ENCODE measurements around the gene DOCK10. TPM values are rescaled to one million over a fixed set of nuclear protein-coding genes. Genes with fewer than 3 reads are reported as not detected.
A peak's percentile ranks its signal among the peaks of the same experiment; 100 is the strongest.

The DOCK10 gene
- total RNA-seq, 2 experiments from 2014 or later, result 191 to 198 TPM

GRCh38 chr2:225030203-225030602, 12.1 kb downstream of the DOCK10 start:
- POLR2A ChIA-PET, result interaction anchor here (1.1 to 7.0 kb wide), 4 partner anchors 9 to 1805 kb away, joined by 3 to 62 read pairs (median 6); partner anchors contain the start of gene DOCK10
- DNase-seq, result peak; percentile 52
- Mint-ChIP-seq H3K27me3 (no peaks in the 10 kb centered on the region), H3K9me3 (peaks cover 7% of the 10 kb centered on the region), H3K27ac (peak overlapping the region; percentile 90), H3K36me3 (ENCODE audit: low read depth) (peaks cover 64% of the 10 kb centered on the region), H3K4me3 (peak overlapping the region; percentile 20), H3K4me1 (ENCODE audit: low read depth) (peaks cover 80% of the 10 kb centered on the region)
- TF ChIP-seq CTCF (IDR thresholded peaks at IDR 0.05), result no peak
- intact Hi-C loops (cut with micrococcal nuclease), result no loop called here
- ATAC-seq, result peak; percentile 45
- CTCF ChIA-PET, result interaction anchor here (0.8 to 1.4 kb wide), 5 partner anchors 10 to 88 kb away, joined by 3 read pairs; no protein-coding TSS in a partner anchor

GRCh38 chr2:225028572-225028971, 13.7 kb downstream of the DOCK10 start:
- Mint-ChIP-seq H3K4me3 (no peak overlapping the region), H3K27me3 (no peaks in the 10 kb centered on the region), H3K27ac (peak overlapping the region; percentile 87), H3K36me3 (ENCODE audit: low read depth) (peaks cover 51% of the 10 kb centered on the region), H3K4me1 (ENCODE audit: low read depth) (peaks cover 75% of the 10 kb centered on the region), H3K9me3 (peaks cover 3% of the 10 kb centered on the region)
- CTCF ChIA-PET, result no interaction called here
- TF ChIP-seq CTCF (IDR thresholded peaks at IDR 0.05), result no peak
- intact Hi-C loops (cut with micrococcal nuclease), result no loop called here
- DNase-seq (no peak), ATAC-seq (no peak)
- POLR2A ChIA-PET, result interaction anchor here (0.9 to 7.0 kb wide), 6 partner anchors 8 to 102 kb away, joined by 3 to 62 read pairs (median 4); partner anchors contain the start of gene DOCK10

GRCh38 chr2:225027061-225027762, 15.1 kb downstream of the DOCK10 start:
- peak; percentile 63 for ATAC-seq
- intact Hi-C loops (cut with micrococcal nuclease), result loop anchor here (2.0 kb wide), 1 partner anchor 14 kb away; no protein-coding TSS in a partner anchor
- POLR2A ChIA-PET, result interaction anchor here (1.3 to 7.0 kb wide), 5 partner anchors 10 to 83 kb away, joined by 3 to 62 read pairs (median 5); partner anchors contain the start of gene DOCK10

GRCh38 chr2:225025917-225026571, 16.2 kb downstream of the DOCK10 start:
- Mint-ChIP-seq H3K9me3 (peaks cover 1% of the 10 kb centered on the region), H3K27ac (peak overlapping the region; percentile 87), H3K36me3 (ENCODE audit: low read depth) (peaks cover 47% of the 10 kb centered on the region), H3K4me3 (no peak overlapping the region), H3K4me1 (ENCODE audit: low read depth) (peaks cover 78% of the 10 kb centered on the region), H3K27me3 (no peaks in the 10 kb centered on the region)
- ChIA-PET POLR2A (interaction anchor here (1.0 to 7.0 kb wide), 5 partner anchors 9 to 82 kb away, joined by 3 to 62 read pairs (median 5); partner anchors contain the start of gene DOCK10), CTCF (interaction anchor here (0.8 to 2.5 kb wide), 2 partner anchors 12 to 24 kb away, joined by 3 to 9 read pairs; no protein-coding TSS in a partner anchor)
- DNase-seq, result no peak
- peak; percentile 18 for ATAC-seq
- intact Hi-C loops (cut with micrococcal nuclease), result loop anchor here (2.0 kb wide), 1 partner anchor 13 kb away; no protein-coding TSS in a partner anchor
- no peak for TF ChIP-seq CTCF (IDR thresholded peaks at IDR 0.05)

More at GRCh38 chr2:225027061-225027762, 15.1 kb downstream of the DOCK10 start:
- no peak for TF ChIP-seq CTCF (IDR thresholded peaks at IDR 0.05)
- peaks cover 1% of the 10 kb centered on the region for H3K9me3 Mint-ChIP-seq
- H3K27me3 Mint-ChIP-seq, result no peaks in the 10 kb centered on the region
- peak; percentile 71 for DNase-seq
- CTCF ChIA-PET, result interaction anchor here (0.6 to 2.5 kb wide), 3 partner anchors 15 to 634 kb away, joined by 3 to 9 read pairs (median 3); no protein-coding TSS in a partner anchor
- peaks cover 49% of the 10 kb centered on the region for H3K36me3 Mint-ChIP-seq (ENCODE audit: low read depth)
- no peak overlapping the region for H3K4me3 Mint-ChIP-seq
- peak overlapping the region; percentile 87 for H3K27ac Mint-ChIP-seq
- peaks cover 81% of the 10 kb centered on the region for H3K4me1 Mint-ChIP-seq (ENCODE audit: low read depth)

Measured in activated CD8-positive, alpha-beta T cell treated with anti-CD3 and anti-CD28 coated beads for 36 hours (primary cell).